Right cardiac atrium (tissue), 5 donors: Measurements from ENCODE around the gene EBI3. TPM values are rescaled to one million over a fixed set of nuclear protein-coding genes. Genes with fewer than 3 reads are reported as not detected.
"Not testable (repeated sequence)": the region's sequence is repeated elsewhere in the genome, so short reads cannot be mapped to it uniquely, and the experiment has no call there.

Source experiments
- ATAC-seq, 2 donors: fragments of 200-7000 bp; cut with Tn5 transposase; one replicate each; pipeline versions ENCODE4 v1.8.0 to v1.9.1; 2020; ENCODE audit warnings: moderate library complexity in 2 of 2, mild to moderate bottlenecking in 1 of 2
- DNase-seq, 3 donors: peaks; one replicate each; pipeline ENCODE4 v3.0.0-alpha.2; 2020
- H3K27ac ChIP-seq: one replicate; pipeline ENCODE4 v1.5.1; 2013; ENCODE audit warnings: mild to moderate bottlenecking, low read length, control low read depth, moderate library complexity
- H3K27me3 ChIP-seq: one replicate; pipeline ENCODE4 v1.6.1; 2013; ENCODE audit not compliant: control insufficient read depth, insufficient read depth
- H3K4me1 ChIP-seq: one replicate; pipeline ENCODE4 v1.6.1; 2013; ENCODE audit warnings: low read length; ENCODE audit not compliant: control insufficient read depth, insufficient read depth
- H3K4me3 ChIP-seq: one replicate; pipeline ENCODE4 v1.5.1; 2013; ENCODE audit warnings: low read length, control low read depth
- H3K9me3 ChIP-seq: one replicate; pipeline ENCODE4 v1.6.1; 2013; ENCODE audit warnings: low read length; ENCODE audit not compliant: control insufficient read depth
- WGBS: extraction: QIAGEN DNeasy Blood & Tissue Kit; methylation state at CpG from one replicate; pipeline ENCODE4 v1.1.7; 2013; 5-methylcytosine and 5-hydroxymethylcytosine counted together
- intact Hi-C, 4 donors: fragments of 100-400 bp; cut with DNase I; formaldehyde crosslinking; loops; one replicate each; pipeline versions ENCODE4 v1.11.0 to v1.14.0; 2022 to 2023
- polyA plus RNA-seq: library from polyadenylated mRNA; stranded (reverse); fragments of 200-250 nt; gene quantifications from one replicate; pipeline ENCODE4 v1.2.3, GENCODE V29; 2013
- total RNA-seq, 4 donors: library from RNA; stranded (reverse); fragmentation: NEBNext Ultra II Directional; extraction: Animal tissue kit (Norgen Biotek cat#: 25700); gene quantifications; one replicate each; pipeline ENCODE4 v1.2.1, GENCODE V29; 2021
- donor health status: healthy with polysubstance abuse.
- donor health status: DM: no; HTN: yes; CAD: no.
- donor health status: DM: no; HTN: no; CAD: no.
- donor health status: DM: no; HTN: yes; CAD: no; lungs with severe emphysema.
- donor health status: DM: yes; HTN: yes; CAD: no.

Gene EBI3
- total and polyA plus RNA-seq, 5 donors: 0.70 to 2.3 (median 2.0) TPM

DNA sequence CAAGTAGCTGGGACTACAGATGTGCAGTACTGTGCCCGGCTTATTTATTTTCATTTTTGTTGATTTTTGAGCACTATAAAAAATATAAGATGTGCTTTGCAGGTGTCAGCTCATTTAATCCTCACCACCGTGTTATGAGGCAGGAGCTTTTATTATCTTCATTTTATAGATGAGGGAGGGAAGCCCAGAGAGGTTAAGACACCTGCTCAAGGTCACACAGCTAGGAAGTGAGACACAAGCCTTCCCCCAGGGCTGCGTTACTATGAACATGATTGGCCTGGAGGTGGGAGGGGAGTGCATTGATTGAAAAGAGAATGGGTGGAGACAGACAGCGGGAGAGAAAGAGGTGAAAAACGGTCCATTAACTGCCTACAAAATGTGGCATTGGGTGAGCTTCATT, 39.7 kb upstream of the EBI3 start:
- intact Hi-C loops: loop anchor here in 2 of 4 donors (10.0 kb wide), 2 partner anchors 185 to 205 kb away; partner anchors contain the start of genes EEF2 (in 1 of the 2) and PIAS4 (in 1 of the 2)
- Histone ChIP-seq H3K4me1 (no peaks in the 10 kb centered on the region), H3K27ac (no peak overlapping the region), H3K27me3 (no peaks in the 10 kb centered on the region), H3K9me3 (no peaks in the 10 kb centered on the region), H3K4me3 (no peak overlapping the region)
- WGBS: 72% methylated on average over 5 of the region's 5 CpGs
- ATAC-seq: no peak
- no peak for DNase-seq

DNA sequence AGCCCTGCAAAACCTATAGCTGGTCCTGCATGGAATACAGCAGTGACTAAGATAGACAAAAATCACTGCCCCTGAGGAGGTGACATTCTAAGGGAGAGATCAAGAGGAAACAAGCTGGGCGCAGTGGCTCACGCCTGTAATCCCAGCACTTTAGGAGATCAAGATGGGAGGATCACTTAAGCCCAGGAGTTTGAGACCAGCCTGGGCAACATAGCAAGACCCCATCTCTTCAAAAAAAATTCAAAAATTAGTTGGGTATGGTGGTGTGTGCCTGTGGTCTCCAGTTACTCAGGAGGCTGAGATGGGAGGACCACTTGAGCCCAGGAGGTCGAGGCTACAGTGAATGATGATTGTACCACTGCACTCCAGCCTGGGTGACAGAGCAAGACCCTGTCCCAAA, 36.8 kb upstream of the EBI3 start:
- H3K27ac ChIP-seq, ATAC-seq, intact Hi-C loops, H3K9me3 ChIP-seq, H3K4me1 ChIP-seq, H3K27me3 ChIP-seq, H3K4me3 ChIP-seq: not testable (repeated sequence)
- DNase-seq: peak in 1 of 3 donors; percentile 3
- 88% methylated on average over 3 of the region's 3 CpGs for WGBS

GRCh38 chr19:4194353-4194752, 35.0 kb upstream of the EBI3 start:
- no peaks in the 10 kb centered on the region for H3K9me3 ChIP-seq
- WGBS: 52% methylated on average over 7 of the region's 7 CpGs
- ATAC-seq (no peak), DNase-seq (peak in 1 of 3 donors; percentile 1)
- intact Hi-C loops: no loop called here
- H3K27ac ChIP-seq: no peak overlapping the region
- no peak overlapping the region for H3K4me3 ChIP-seq
- H3K4me1 ChIP-seq: no peaks in the 10 kb centered on the region
- no peaks in the 10 kb centered on the region for H3K27me3 ChIP-seq

DNA sequence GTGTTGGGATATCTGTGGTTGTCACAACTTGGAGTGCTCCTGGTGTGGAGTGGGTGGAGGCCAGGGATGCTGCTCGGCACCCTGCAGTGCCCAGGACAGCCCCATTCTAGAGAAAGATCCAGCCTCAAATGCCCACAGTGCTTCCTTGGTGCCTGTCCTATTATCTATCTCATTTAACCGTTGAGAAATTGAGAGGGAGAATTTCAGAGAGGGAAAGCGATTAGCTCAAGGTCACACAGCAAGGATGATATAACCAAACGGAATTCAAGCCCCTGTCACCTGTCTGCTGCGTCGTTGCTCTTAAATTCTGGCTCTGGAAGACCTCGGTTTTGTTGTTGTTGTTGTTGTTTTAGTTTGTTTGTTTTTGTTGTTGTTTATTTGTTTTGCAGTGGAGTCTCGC, 33.3 kb upstream of the EBI3 start:
- no peaks in the 10 kb centered on the region for H3K9me3 ChIP-seq
- no peak for DNase-seq
- no peaks in the 10 kb centered on the region for H3K27me3 ChIP-seq
- no peak for ATAC-seq
- no peak overlapping the region for H3K27ac ChIP-seq
- intact Hi-C loops: no loop called here
- 83% methylated on average over 8 of the region's 8 CpGs for WGBS
- no peak overlapping the region for H3K4me3 ChIP-seq
- no peaks in the 10 kb centered on the region for H3K4me1 ChIP-seq

DNA sequence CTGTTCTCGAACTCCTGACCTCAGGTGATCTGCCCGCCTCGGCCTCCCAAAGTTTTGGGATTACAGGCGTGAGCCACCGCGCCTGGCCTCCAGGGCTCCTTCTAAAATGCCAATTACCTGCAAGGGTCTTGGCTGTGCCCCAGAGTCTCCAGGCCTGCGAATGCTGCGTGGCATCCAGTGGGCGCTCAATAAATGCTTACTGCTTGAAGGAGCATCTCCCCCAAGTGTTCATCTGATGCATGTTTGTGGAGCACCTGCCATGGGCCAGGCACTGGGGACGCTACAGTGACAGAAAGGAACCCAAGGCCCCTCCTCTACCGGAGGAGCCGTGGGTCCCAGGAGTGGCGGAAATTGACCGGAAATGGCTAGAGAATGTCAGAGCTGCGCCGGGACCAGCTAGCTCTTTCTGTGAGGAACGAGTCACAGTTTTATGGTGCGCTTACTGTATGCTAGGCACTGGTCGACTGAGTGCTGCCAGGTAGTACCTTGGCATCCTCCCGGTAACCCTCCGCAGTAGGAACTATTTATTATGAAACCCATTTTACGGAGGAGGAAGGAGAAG, 32.7 kb upstream of the EBI3 start:
- Histone ChIP-seq H3K27ac (no peak overlapping the region), H3K9me3 (no peaks in the 10 kb centered on the region), H3K27me3 (no peaks in the 10 kb centered on the region), H3K4me1 (no peaks in the 10 kb centered on the region), H3K4me3 (no peak overlapping the region)
- no peak for ATAC-seq
- WGBS: 79% methylated on average over 22 of the region's 22 CpGs
- DNase-seq: peak in 1 of 3 donors; percentile 13
- intact Hi-C loops: no loop called here

DNA sequence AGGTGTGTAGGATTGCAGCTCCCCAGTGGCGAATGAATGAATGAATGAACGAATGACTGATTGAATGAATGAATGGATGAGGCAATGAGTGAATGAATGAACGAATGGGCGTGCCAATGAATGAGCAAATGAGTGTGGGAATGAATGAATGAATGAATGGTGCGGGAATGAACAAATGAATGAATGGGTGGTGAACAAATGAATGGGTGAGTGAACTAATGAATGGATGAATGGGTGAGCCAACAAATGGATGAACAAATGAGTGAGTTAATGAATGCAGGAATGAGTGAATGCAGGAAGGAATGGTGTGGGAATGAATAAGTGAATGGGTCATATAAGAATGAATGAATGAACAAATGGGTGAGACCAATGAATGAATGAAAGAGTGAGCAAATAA, 32.1 kb upstream of the EBI3 start:
- Histone ChIP-seq H3K4me3 (no peak overlapping the region), H3K4me1 (no peaks in the 10 kb centered on the region), H3K9me3 (no peaks in the 10 kb centered on the region), H3K27me3 (no peaks in the 10 kb centered on the region), H3K27ac (no peak overlapping the region)
- ATAC-seq (no peak), DNase-seq (no peak)
- 84% methylated on average over 5 of the region's 5 CpGs for WGBS
- intact Hi-C loops: no loop called here

DNA sequence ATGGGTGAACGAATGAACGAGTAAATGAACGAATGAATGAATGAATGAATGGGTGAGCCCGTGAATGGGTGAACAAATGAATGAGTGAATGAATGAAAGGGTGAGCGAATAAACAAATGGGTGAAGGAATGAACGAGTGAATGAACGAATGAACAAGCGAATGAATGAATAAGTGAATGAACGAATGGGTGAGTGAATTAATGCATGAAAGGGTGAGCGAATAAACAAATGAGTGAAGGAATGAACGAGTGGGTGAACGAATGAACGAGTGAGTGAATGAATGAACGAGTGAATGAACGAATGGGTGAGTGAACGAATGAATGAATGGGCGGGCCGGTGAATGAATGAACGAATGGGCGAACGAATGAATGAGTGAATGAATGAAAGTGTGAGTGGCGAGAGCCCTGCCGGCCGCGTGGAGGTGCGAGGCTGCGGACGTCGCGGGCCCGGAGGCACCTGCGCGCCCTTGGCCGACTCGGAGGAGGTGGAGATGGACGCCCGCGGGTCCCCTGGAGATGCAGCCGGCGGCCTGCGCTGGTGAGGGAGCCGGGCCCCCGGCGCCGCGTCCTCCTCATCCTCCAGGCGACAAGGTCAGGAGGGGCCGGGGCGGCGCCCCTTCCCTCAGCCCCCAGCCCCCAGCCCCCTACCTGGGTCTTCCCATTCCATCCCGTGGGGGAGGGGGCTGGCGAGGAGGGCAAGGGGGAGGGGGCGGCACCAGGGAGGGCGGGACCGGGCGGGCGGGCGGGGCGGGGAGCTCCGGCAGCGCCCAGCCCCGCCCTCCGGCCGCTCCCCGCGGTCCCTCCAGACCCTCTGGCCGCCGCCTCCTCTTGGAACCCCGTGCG, 31.5 kb upstream of the EBI3 start:
- ATAC-seq: no peak
- Histone ChIP-seq H3K4me3 (no peak overlapping the region), H3K27ac (no peak overlapping the region), H3K9me3 (no peaks in the 10 kb centered on the region), H3K4me1 (no peaks in the 10 kb centered on the region), H3K27me3 (no peaks in the 10 kb centered on the region)
- peak in 1 of 3 donors; percentile 48 for DNase-seq
- intact Hi-C loops: no loop called here
- 16% methylated on average over 70 of the region's 70 CpGs for WGBS

- intact Hi-C loops: no loop called here
- no peak overlapping the region for H3K4me3 ChIP-seq
- no peak for DNase-seq
- H3K27me3 ChIP-seq: no peaks in the 10 kb centered on the region
- H3K9me3 ChIP-seq: no peaks in the 10 kb centered on the region
- no peak overlapping the region for H3K27ac ChIP-seq
- H3K4me1 ChIP-seq: no peaks in the 10 kb centered on the region
- no peak for ATAC-seq
- 6% methylated on average over 28 of the region's 28 CpGs for WGBS
Measured at GRCh38 chr19:4198467-4199126, 30.7 kb upstream of the EBI3 start.

- WGBS: 72% methylated on average over 33 of the region's 33 CpGs
- Histone ChIP-seq H3K4me1 (no peaks in the 10 kb centered on the region), H3K27me3 (no peaks in the 10 kb centered on the region), H3K9me3 (no peaks in the 10 kb centered on the region), H3K27ac (no peak overlapping the region), H3K4me3 (no peak overlapping the region)
- DNase-seq: peak in 1 of 3 donors; percentile 29
- peak in 1 of 2 donors; percentile 19 for ATAC-seq
- intact Hi-C loops: loop anchor here in 1 of 4 donors (5.0 to 10.0 kb wide), 2 partner anchors 55 to 212 kb away; partner anchors contain the start of gene EEF2
Measured at GRCh38 chr19:4199699-4200293, 29.5 kb upstream of the EBI3 start.

GRCh38 chr19:4200940-4201542, 28.3 kb upstream of the EBI3 start:
- no peak for ATAC-seq
- H3K4me3 ChIP-seq: no peak overlapping the region
- intact Hi-C loops: loop anchor here in 1 of 4 donors (5.0 to 10.0 kb wide), 2 partner anchors 56 to 214 kb away; partner anchors contain the start of gene EEF2
- H3K27ac ChIP-seq: no peak overlapping the region
- DNase-seq: no peak
- H3K4me1 ChIP-seq: no peaks in the 10 kb centered on the region
- H3K27me3 ChIP-seq: no peaks in the 10 kb centered on the region
- WGBS: 78% methylated on average over 2 of the region's 2 CpGs
- no peaks in the 10 kb centered on the region for H3K9me3 ChIP-seq
